Pancreas (tissue), 10 donors: ENCODE data around the gene NMT2. TPM values are rescaled to one million over a fixed set of nuclear protein-coding genes. Genes with fewer than 3 reads are reported as not detected.

ENCODE experiments used
- ATAC-seq, 4 donors: fragments of 200-7000 bp; cut with Tn5 transposase; one replicate each; pipeline versions ENCODE4 v1.8.0 to v1.9.1; 2020; ENCODE audit warnings: mild to moderate bottlenecking in 4 of 4, moderate library complexity in 4 of 4
- DNase-seq, 6 donors: peaks; one replicate each; pipeline ENCODE4 v3.0.0-alpha.2; 2020
- FAIRE-seq: peaks from 2 replicates; lab custom pipeline; 2012; peaks lifted over from hg19 to GRCh38; lab: Jason Lieb, UNC
- H3K27ac ChIP-seq, 4 donors: fragments of 200-600 bp; sonication (generic); 1 replicate in 3 of 4; 2 replicates in 1 of 4; pipeline versions ENCODE4 v1.5.0 to v1.8.0; 2020
- H3K27me3 ChIP-seq, 4 donors: fragments of 200-600 bp; one replicate each; pipeline ENCODE4 v1.8.0; 2021
- H3K36me3 ChIP-seq, 3 donors: fragments of 200-600 bp; sonication (generic) in 1 of 3; one replicate each; pipeline versions ENCODE4 v1.5.0 to v1.8.0; 2020 to 2021
- H3K4me1 ChIP-seq, 3 donors: fragments of 200-600 bp; one replicate each; pipeline ENCODE4 v1.8.0; 2021
- H3K4me3 ChIP-seq, 4 donors: fragments of 200-600 bp; sonication (generic) in 2 of 4; one replicate each; pipeline versions ENCODE4 v1.5.0 to v1.8.0; 2020 to 2021
- H3K9me3 ChIP-seq, 4 donors: fragments of 200-600 bp; one replicate each; pipeline ENCODE4 v1.8.0; 2021
- CTCF ChIP-seq, 4 donors: fragments of 200-600 bp; sonication (generic) in 3 of 4; IDR thresholded peaks; one replicate each; pipeline versions ENCODE4 v1.5.0 to v1.8.0; 2021; ENCODE audit warnings: antibody characterized with exemption in 4 of 4
- WGBS, 2 donors: extraction: QIAGEN DNeasy Blood & Tissue Kit; methylation state at CpG; one replicate each; pipeline ENCODE4 v1.1.7; 2013; 5-methylcytosine and 5-hydroxymethylcytosine counted together
- intact Hi-C, 3 donors: fragments of 100-400 bp; cut with DNase I; formaldehyde crosslinking; loops; one replicate each; pipeline versions ENCODE4 v1.11.1 to v1.14.2; 2022
- polyA plus RNA-seq, 2 donors: library from polyadenylated mRNA; stranded (reverse); fragments of 200-250 nt; gene quantifications; one replicate each; pipeline ENCODE4 v1.2.3, GENCODE V29; 2013
- total RNA-seq, 6 donors: library from RNA; stranded (reverse); fragmentation: NEBNext Ultra II Directional in 4 of 6; extraction: Animal tissue kit (Norgen Biotek cat#: 25700) in 4 of 6; gene quantifications; one replicate each; pipeline versions ENCODE4 v1.2.1 to v1.2.4, GENCODE V29; 2021 to 2023
- donor health status: healthy with polysubstance abuse.
- donor health status: DM: no; HTN: no; CAD: no; lungs with moderate emphysema.
- donor health status: DM: no; HTN: no; CAD: no.
- donor health status: control.
- donor health status: control.
- donor health status: Bipolar disorder and iron deficiency.
- donor health status: DM: yes; HTN: yes; CAD: no.
- donor health status: DM: no; HTN: no; CAD: no.
- donor health status: DM: no; HTN: no; CAD: no.
- donor health status: DM: yes; HTN: yes; CAD: no.

The NMT2 gene
- total and polyA plus RNA-seq, 8 donors = 4.7 to 13.9 (median 6.5) TPM

- Histone ChIP-seq H3K27me3 (no peaks in the 10 kb centered on the region), H3K27ac (no peak overlapping the region), H3K36me3 (no peaks in the 10 kb centered on the region), H3K4me3 (no peak overlapping the region), H3K9me3 (no peaks in the 10 kb centered on the region), H3K4me1 (peaks cover 0 to 5% (median 0%) of the 10 kb centered on the region in 3 donors)
- DNase-seq (no peak), ATAC-seq (no peak), FAIRE-seq (no peak)
- intact Hi-C loops = no loop called here
- 81 to 84% methylated on average over 6 of the region's 6 CpGs for WGBS, 2 donors
- no peak for TF ChIP-seq CTCF (IDR thresholded peaks at IDR 0.05)
Observed at GRCh38 chr10:15201589-15202300, 33.3 kb upstream of the NMT2 start.

GRCh38 chr10:15200626-15201025 is 32.1 kb upstream of the NMT2 start:
- H3K4me3 ChIP-seq = no peak overlapping the region
- no peaks in the 10 kb centered on the region for H3K9me3 ChIP-seq
- peaks cover 0 to 5% (median 0%) of the 10 kb centered on the region in 3 donors for H3K4me1 ChIP-seq
- no peaks in the 10 kb centered on the region for H3K27me3 ChIP-seq
- no peak for FAIRE-seq
- no peak for DNase-seq
- intact Hi-C loops = no loop called here
- peak; percentile 65 to 84 (median 74) for ATAC-seq
- H3K36me3 ChIP-seq = no peaks in the 10 kb centered on the region
- whole genome bisulfite sequencing, 2 donors = 52 to 54% methylated on average over 2 of the region's 2 CpGs
- TF ChIP-seq CTCF (IDR thresholded peaks at IDR 0.05) = no peak
- no peak overlapping the region for H3K27ac ChIP-seq

- DNase-seq (no peak), FAIRE-seq (no peak), ATAC-seq (no peak)
- Histone ChIP-seq H3K36me3 (no peaks in the 10 kb centered on the region), H3K9me3 (no peaks in the 10 kb centered on the region), H3K27ac (no peak overlapping the region), H3K4me3 (no peak overlapping the region), H3K27me3 (no peaks in the 10 kb centered on the region), H3K4me1 (peaks cover 0 to 5% (median 0%) of the 10 kb centered on the region in 3 donors)
- WGBS, 2 donors = 95 to 97% methylated on average over 4 of the region's 4 CpGs
- intact Hi-C loops = no loop called here
- TF ChIP-seq CTCF (IDR thresholded peaks at IDR 0.05) = no peak
Observed at GRCh38 chr10:15197911-15198310, 29.4 kb upstream of the NMT2 start.

- DNase-seq = no peak
- no peaks in the 10 kb centered on the region for H3K36me3 ChIP-seq
- peaks cover 0 to 5% (median 0%) of the 10 kb centered on the region in 3 donors for H3K4me1 ChIP-seq
- no peak overlapping the region for H3K27ac ChIP-seq
- FAIRE-seq = no peak
- H3K4me3 ChIP-seq = no peak overlapping the region
- WGBS, 2 donors = 70 to 86% methylated on average over 2 of the region's 2 CpGs
- TF ChIP-seq CTCF (IDR thresholded peaks at IDR 0.05) = no peak
- no peaks in the 10 kb centered on the region for H3K9me3 ChIP-seq
- intact Hi-C loops = no loop called here
- no peaks in the 10 kb centered on the region for H3K27me3 ChIP-seq
- no peak for ATAC-seq
Observed at GRCh38 chr10:15197276-15197675, 28.8 kb upstream of the NMT2 start.
